ENCODE measurements around the gene DUSP22. TPM values are rescaled to one million over a fixed set of nuclear protein-coding genes. Genes with fewer than 3 reads are reported as not detected.
"Not testable (repeated sequence)": the region's sequence is repeated elsewhere in the genome, so short reads cannot be mapped to it uniquely, and the experiment has no call there.

The DUSP22 gene
- total RNA-seq = 10 to 100 TPM; 53.2 to 89.8 (median 73.7) TPM

GRCh38 chr6:291697-292505 is at the start of gene DUSP22:
Gene DUSP22 (plus strand): TSS chr6:292487. CDS start chr6:292540, 53 bp downstream.
- WGBS, 2 donors = 26 to 29% methylated on average over 78 to 84 of the region's 85 CpGs
- Histone ChIP-seq H3K27ac (peak within 1 kb of the TSS; percentile 90 to 99 (median 96)), H3K27me3 (no peaks in the 10 kb centered on the region), H3K4me3 (peak within 1 kb of the TSS; percentile 62 to 73 (median 68)), H3K9me3 (peaks cover 0 to 7% (median 0%) of the 10 kb centered on the region in 4 donors), H3K36me3 (no peaks in the 10 kb centered on the region), H3K4me1 (peaks cover 0 to 38% (median 25%) of the 10 kb centered on the region in 4 donors)
- peak; percentile 92 to 98 for TF ChIP-seq POLR2A (IDR thresholded peaks at IDR 0.05)
- TF ChIP-seq EP300 (IDR thresholded peaks at IDR 0.05) = peak in 1 of 2 donors; percentile 89
- peak in 1 of 5 experiments; percentile 45 for TF ChIP-seq CTCF (IDR thresholded peaks at IDR 0.05)
- DNase-seq (ENCODE audit: low spot score in 2 of 2) = peak; percentile 73 to 83

GRCh38 chr6:246352-246751 is 45.9 kb upstream of the DUSP22 start:
- TF ChIP-seq POLR2A (IDR thresholded peaks at IDR 0.05) (no peak), EP300 (IDR thresholded peaks at IDR 0.05) (no peak), CTCF (IDR thresholded peaks at IDR 0.05) (no peak)
- no peak for DNase-seq (ENCODE audit: low spot score in 2 of 2)
- Histone ChIP-seq H3K27ac (no peak overlapping the region), H3K36me3 (no peaks in the 10 kb centered on the region), H3K27me3 (no peaks in the 10 kb centered on the region), H3K4me1 (no peaks in the 10 kb centered on the region), H3K9me3 (peaks cover 0 to 7% (median 3%) of the 10 kb centered on the region in 4 donors), H3K4me3 (no peak overlapping the region)
- 86 to 89% methylated on average over 8 of the region's 8 CpGs for WGBS, 2 donors

- no peaks in the 10 kb centered on the region for H3K36me3 ChIP-seq
- H3K9me3 ChIP-seq = peaks cover 0 to 7% (median 3%) of the 10 kb centered on the region in 4 donors
- WGBS, 2 donors = 80 to 84% methylated on average over 5 of the region's 5 CpGs
- H3K27ac ChIP-seq = no peak overlapping the region
- DNase-seq (ENCODE audit: low spot score in 2 of 2) = no peak
- no peak overlapping the region for H3K4me3 ChIP-seq
- no peaks in the 10 kb centered on the region for H3K27me3 ChIP-seq
- H3K4me1 ChIP-seq = no peaks in the 10 kb centered on the region
- TF ChIP-seq POLR2A (IDR thresholded peaks at IDR 0.05) = no peak
- no peak for TF ChIP-seq EP300 (IDR thresholded peaks at IDR 0.05)
- no peak for TF ChIP-seq CTCF (IDR thresholded peaks at IDR 0.05)
Observed at GRCh38 chr6:247351-247750, 44.9 kb upstream of the DUSP22 start.

GRCh38 chr6:248046-248445 is 44.2 kb upstream of the DUSP22 start:
- H3K4me1 ChIP-seq; H3K4me3 ChIP-seq; H3K27me3 ChIP-seq; H3K9me3 ChIP-seq; H3K36me3 ChIP-seq; H3K27ac ChIP-seq; DNase-seq (ENCODE audit: low spot score in 2 of 2): not testable (repeated sequence)
- 87 to 91% methylated on average over 6 of the region's 6 CpGs for WGBS, 2 donors

GRCh38 chr6:250676-251075 is 41.6 kb upstream of the DUSP22 start:
- Histone ChIP-seq H3K9me3 (no peaks in the 10 kb centered on the region), H3K4me1 (no peaks in the 10 kb centered on the region), H3K36me3 (no peaks in the 10 kb centered on the region), H3K4me3 (no peak overlapping the region), H3K27ac (no peak overlapping the region), H3K27me3 (no peaks in the 10 kb centered on the region)
- no peak for DNase-seq (ENCODE audit: low spot score in 2 of 2)
- TF ChIP-seq EP300 (IDR thresholded peaks at IDR 0.05) (no peak), CTCF (IDR thresholded peaks at IDR 0.05) (no peak), POLR2A (IDR thresholded peaks at IDR 0.05) (no peak)

All from tibial nerve (tissue), 4 donors.